ENCODE measurements around the gene FAM53B.

The FAM53B gene

DNA sequence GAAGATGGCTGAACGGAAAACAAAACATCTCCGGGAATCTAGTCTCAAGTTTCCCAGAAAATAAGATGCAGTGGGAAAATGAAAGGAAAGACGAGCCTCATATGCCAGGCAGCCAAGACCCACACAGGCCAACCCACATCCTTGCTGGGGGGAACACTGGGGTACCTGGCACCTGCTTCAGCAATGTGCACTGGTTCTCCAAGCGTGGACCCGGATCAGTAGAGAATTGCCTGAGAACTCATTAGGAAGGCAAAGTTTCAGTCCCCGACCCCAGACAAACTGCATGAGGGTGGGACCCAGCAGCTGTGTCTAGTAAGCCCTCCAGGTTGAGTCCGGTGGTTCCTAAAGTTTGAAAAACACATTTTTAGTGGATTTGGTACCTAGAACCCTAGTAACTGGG lies 18.4 kb downstream of the FAM53B start:
- no peak for DNase-seq

DNA sequence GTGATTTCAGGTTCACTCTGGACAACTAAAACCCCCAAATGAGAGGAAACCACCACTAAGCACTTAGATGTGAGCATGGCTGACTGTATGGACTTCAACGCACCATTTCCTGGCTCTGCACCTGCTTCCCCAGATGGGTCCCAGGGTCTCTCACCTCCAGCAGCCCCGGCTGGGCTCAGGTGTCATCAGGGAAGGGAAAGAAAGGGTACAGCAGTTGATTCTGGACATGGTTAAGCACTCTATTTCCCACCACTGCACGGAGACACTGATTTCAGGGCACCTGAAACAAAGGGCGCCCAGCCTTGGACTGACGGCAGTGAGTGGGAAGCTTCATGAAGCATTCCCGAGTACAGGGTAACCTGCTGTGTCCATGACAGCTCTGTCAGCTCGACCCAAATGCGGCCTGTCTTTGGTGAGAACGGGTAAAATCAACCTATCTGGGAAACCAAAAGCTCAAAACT lies 19.0 kb downstream of the FAM53B start:
- no peak for DNase-seq

DNA sequence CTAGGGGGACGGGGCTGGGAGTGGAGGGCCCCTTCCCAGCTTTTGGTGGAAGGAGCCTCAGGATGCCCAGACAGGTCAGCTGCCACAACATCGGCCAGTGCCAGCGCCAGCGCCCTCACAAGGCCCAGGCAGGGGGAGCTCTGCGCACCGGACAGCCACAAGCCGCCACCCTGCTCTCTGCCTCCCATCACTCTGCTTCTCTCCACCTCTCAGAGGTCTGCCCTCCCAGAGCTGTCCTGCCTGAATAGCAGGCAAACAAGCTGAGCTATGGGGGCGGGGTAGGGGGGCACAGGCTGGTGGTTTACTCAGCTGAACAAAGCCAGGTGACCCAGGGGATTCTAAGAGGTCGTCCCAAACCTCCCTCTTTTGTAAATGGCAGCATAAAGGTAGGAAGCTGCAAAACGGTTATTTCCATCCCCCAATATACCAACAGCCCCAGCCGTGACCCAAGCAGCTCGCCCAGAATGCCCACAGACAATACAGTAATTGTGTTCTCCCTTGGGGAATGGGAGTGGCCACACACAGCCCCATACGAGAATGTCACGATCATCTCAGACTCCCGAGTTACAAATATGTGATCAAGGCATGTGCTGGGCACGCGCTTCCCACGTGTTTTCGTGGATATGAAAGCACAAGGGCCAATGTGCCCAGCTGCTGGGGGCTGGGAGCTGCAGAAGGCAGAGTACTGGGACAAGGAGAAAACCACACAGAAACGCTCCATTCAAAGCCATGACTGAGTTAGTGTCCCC lies 19.7 kb downstream of the FAM53B start:
- DNase-seq = peak; percentile 12

DNA sequence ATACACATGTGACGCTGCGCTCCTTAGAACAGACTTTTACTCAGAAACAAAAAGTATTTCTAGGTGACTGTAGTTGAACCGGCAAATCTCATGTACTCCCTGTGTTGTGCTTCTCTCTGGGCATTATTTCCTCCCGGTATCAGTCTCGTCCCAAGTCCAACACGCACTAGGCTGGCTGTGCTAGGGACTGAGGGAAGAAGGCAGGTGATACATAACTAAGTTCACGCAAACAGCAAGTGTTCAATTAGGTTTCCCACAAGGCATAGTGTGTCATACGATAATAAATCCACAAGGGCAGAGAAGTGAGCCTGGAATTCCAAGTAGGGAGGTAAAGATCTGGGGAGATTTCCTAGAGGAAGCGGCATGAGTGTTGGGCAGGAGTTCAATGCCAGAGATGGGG lies 20.4 kb downstream of the FAM53B start:
- no peak for DNase-seq

DNA sequence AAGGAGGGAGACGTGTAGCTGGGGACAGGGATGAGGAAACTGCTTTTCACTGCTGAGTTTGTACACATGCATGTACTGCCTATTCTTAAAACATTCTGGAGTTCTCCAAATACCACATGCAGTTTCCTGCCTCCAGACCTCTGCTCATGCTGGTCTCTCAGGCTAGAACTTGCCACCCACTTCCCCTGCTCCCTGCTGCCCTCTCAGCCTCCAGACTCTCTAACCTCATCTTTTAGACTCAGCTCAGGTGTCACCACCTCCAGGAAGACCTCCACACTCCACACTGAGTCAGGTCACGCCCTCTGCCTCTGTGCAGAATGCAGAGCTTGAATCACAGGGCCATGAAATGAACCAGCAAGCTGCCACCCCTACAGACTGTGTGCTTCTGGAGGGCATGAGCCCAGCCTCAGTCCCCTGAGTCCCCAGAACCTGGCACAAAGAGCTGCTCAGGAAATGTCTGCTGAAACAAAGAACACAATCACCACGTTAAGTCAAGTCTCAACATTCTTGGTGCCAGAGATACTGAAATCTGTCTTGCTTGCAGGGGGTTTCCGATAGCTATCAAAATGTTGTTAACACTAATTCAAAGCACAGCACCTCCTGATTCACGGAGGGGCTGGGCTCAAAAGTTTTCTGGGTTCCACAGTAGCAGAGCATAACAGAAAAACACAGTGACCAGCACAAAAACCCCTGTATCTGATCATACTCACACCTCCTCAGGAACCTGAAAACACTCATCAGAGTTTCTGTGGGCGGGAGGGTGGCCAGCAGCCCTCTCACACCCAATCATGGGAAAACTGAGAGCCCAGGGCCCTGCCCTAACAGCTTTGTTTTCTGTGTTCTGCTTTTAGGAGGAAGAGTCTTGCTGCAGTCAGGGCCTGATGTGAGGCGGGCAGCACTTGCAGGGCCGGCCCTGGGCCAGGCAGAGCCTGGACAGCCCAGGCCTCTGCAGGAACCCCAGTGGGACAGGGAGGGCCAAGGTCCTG lies 21.1 kb downstream of the FAM53B start:
- no peak for DNase-seq

DNA sequence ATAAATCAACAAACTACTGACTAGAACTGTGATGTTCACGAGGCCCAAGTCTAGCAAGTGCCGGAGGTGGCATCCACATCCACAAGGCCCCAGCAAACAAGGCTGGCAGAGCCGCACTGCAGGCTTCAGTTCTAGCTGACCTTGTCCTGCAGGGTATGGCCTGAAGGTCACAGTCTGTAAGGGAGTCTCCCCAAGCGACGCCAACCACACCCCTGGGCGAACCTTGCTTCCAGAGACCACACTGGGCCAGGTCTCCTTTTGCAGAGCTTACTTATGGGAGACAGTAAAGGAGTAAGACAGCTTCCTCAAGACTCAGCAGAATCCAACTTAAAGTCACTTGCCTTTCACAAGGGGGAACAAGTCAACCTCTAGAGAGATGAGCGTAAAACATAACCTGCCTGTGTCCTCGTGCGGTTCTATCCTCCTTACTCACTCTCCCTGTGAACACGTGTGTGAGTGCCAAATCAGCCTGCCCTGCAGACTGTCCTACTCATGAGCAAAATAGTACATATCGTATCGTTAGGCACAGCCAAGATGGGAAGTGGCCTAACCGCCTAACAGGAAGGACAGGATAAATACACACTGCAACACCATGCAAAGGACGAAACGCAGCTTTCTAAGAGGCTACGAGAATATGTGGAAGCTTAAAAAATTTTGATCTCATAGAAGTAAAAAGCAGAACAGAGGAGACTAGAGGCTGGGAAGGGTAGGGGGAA lies 22.7 kb downstream of the FAM53B start:
- DNase-seq = no peak

DNA sequence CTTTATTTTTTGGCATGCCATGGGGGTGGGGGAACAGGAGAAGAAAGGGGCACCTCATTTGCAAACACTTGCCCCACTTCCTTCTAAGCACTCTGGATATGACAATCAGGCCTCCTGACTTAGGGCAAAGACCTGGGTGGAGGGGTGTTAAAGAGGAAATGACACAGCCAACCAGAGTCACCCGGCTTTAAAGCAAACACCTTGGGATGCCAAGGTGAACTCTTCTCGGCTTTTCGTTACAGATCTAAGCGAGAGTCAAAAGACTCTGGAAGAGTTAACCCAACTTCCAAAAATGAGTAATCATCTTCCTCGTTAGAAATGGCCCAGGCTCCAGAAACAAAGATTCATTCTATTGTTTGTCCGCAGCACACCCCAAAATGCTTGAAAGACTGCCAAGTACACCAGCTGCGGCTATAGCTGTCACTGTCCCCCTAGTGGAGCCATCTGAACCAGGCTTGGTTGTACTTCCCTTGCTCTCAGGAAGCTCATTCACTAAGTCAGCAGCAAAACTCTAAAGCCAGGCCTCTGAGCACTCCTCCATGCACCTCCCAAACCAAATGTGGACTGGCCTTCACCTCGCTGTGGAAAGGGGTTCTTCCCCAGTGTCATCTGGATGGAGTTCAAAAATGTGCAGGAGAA lies 24.8 kb downstream of the FAM53B start:
- DNase-seq = no peak

GRCh38 chr10:124717911-124718741 lies 26.1 kb downstream of the FAM53B start:
- DNase-seq = no peak

- DNase-seq = no peak
Measured at GRCh38 chr10:124717041-124717757, 27.0 kb downstream of the FAM53B start.

DNA sequence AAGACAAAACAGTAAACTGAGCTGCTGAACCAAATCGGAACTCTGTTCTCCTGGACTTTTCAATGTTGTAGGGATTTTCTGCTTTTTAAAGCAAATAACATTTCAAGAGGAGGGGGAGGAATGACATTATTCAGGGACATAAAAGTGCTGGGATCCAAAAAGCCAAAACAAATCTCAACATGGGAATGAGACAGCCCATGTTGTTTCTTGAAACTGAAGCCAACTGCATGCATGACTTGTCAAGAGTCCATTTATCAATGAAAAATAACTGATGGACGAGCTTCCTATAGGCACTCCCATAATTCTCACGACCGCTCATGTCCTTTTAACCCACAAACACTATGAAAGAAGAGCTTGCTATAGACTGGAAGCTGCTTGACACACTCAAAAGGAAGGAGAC lies 27.8 kb downstream of the FAM53B start:
- DNase-seq = no peak

GRCh38 chr10:124715439-124715838 lies 28.7 kb downstream of the FAM53B start:
- DNase-seq = no peak

DNA sequence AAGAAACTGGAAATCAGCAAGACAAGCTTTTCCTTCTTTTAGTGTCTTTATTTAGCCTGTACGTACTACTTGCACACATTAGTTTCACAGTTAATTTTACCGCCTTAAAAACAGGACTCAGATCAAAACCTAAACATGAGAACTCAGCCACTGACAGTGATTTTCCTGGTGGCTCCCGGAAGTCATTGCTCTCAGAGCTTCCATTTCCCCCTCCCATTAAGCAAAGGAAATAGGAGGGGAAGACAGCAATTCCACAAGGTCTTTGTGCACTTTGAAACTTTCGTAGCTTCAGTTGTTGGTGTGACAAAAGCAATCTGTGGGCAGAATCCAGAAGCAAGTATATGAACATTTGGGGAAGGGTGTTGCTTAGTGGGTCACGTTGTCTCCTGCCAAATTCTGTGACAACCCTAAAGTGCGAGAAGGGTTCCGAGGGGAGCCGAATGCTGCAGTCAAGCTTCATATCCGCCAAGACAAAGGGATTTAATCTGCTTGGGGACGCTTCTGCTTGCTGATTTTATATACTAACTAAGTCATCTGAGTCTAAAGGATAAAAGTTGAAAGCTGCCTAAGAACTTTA lies 30.4 kb downstream of the FAM53B start:
- no peak for DNase-seq

GRCh38 chr10:124712704-124713407 lies 31.3 kb downstream of the FAM53B start:
- DNase-seq = no peak

GRCh38 chr10:124711145-124711544 lies 33.0 kb downstream of the FAM53B start:
- DNase-seq = no peak

GRCh38 chr10:124710266-124710881 lies 33.8 kb downstream of the FAM53B start:
- no peak for DNase-seq

GRCh38 chr10:124709861-124710260 lies 34.3 kb downstream of the FAM53B start:
- DNase-seq = no peak

DNA sequence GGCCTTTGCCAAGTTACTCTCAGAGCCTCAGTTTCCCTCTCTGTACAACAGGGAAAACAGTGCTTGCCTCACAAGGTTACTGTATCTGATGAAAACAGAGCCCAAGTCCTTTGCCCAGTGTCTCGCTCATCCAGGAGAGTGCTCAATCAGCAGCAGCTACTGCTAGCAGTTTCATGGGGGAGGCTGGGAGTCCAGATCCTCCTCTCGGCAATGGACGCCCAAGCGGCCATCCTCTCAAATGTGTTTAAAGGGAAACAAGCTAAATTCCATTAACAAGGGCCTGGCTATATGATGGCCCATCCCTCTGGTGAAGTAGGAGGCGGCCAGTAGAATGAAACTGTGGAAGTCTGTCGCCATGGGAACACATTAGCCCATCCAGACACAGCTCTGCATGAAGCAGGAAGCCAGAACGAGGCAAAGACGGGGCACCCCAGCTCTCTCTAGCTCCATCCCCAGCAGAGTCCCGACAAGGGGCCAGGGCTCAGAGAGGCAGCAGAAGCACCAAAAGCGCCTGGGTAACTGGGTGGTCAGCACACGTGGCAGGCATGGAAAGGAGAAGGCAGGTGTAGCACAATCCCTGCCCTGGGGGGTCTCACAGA lies 35.2 kb downstream of the FAM53B start:
- no peak for DNase-seq

- no peak for DNase-seq
Measured at GRCh38 chr10:124708246-124708779, 35.9 kb downstream of the FAM53B start.

GRCh38 chr10:124707551-124707950 lies 36.6 kb downstream of the FAM53B start:
- no peak for DNase-seq

All from NCI-H526 treated with DMSO at 0.1 percent for 48 hours (cell line).